H1 (cell line): ENCODE measurements around the gene DOCK8. TPM values are rescaled to one million over a fixed set of nuclear protein-coding genes. Genes with fewer than 3 reads are reported as not detected.

Experiments
- CTCF ChIA-PET: fragments of 300-600 bp; sonication (Branson Sonifier 250); formaldehyde crosslinking; loops from one replicate; lab custom pipeline; 2021; ENCODE audit not compliant: partially characterized antibody; lab: Charles Lee
- POLR2A ChIA-PET: fragments of 300-600 bp; sonication (Branson Sonifier 250); formaldehyde crosslinking; loops from one replicate; lab custom pipeline; 2021; ENCODE audit warnings: inconsistent platforms; ENCODE audit not compliant: partially characterized antibody; lab: Charles Lee
- DNase-seq, 2 experiments: peaks; one replicate each; pipeline versions ENCODE4 v3.0.0 to v3.0.0-alpha.2; 2010 to 2022; ENCODE audit warnings: low spot score in 2 of 2, low read depth in 1 of 2, mixed read lengths in 1 of 2
- FAIRE-seq: peaks from 2 replicates; lab custom pipeline; 2011; peaks lifted over from hg19 to GRCh38; lab: Jason Lieb, UNC
- H2AFZ ChIP-seq: 2 replicates; pipeline ENCODE4 v1.8.1; 2012; ENCODE audit warnings: low read length, inconsistent platforms
- H2AK5ac ChIP-seq: 2 replicates; pipeline ENCODE4 v1.6.1; 2013; ENCODE audit warnings: low read depth, low read length
- H2BK120ac ChIP-seq: replicated peaks from 2 replicates; pipeline ENCODE3; 2013; ENCODE audit warnings: low read depth, low read length, inconsistent platforms
- H2BK12ac ChIP-seq: 2 replicates; pipeline ENCODE4 v1.6.1; 2013; ENCODE audit warnings: low read depth, low read length
- H2BK15ac ChIP-seq: 2 replicates; pipeline ENCODE4 v1.6.1; 2013; ENCODE audit warnings: low read length
- H2BK20ac ChIP-seq: 2 replicates; pipeline ENCODE4 v1.6.1; 2013; ENCODE audit warnings: low read length
- H2BK5ac ChIP-seq: 2 replicates; pipeline ENCODE4 v1.6.1; 2013; ENCODE audit warnings: low read depth, low read length
- H3K14ac ChIP-seq: 2 replicates; pipeline ENCODE4 v1.6.1; 2013; ENCODE audit warnings: inconsistent platforms; ENCODE audit not compliant: insufficient read length
- H3K18ac ChIP-seq: 2 replicates; pipeline ENCODE4 v1.6.1; 2013; ENCODE audit warnings: low read length; ENCODE audit errors: extremely low read depth
- H3K23ac ChIP-seq: 2 replicates; pipeline ENCODE4 v1.6.1; 2013; ENCODE audit warnings: inconsistent platforms; ENCODE audit not compliant: insufficient read length
- H3K23me2 ChIP-seq: 2 replicates; pipeline ENCODE4 v1.6.1; 2013; ENCODE audit warnings: low read depth, low read length
- H3K27ac ChIP-seq: 2 replicates; pipeline ENCODE4 v1.6.1; 2011; ENCODE audit warnings: low read depth, low read length, inconsistent platforms
- H3K27me3 ChIP-seq, 4 experiments: replicated peaks in 1 of 4; 1 replicate in 1 of 4; 2 replicates in 3 of 4; pipeline versions ENCODE4 v1.6.1 to v1.8.1; 2011 to 2013; ENCODE audit warnings: low read length in 3 of 4, mild to moderate bottlenecking in 3 of 4, inconsistent platforms in 2 of 4, mixed read lengths in 2 of 4, moderate library complexity in 1 of 4; ENCODE audit not compliant: control insufficient read depth in 3 of 4, insufficient read depth in 3 of 4; ENCODE audit errors: extremely low read depth in 1 of 4
- H3K36me3 ChIP-seq, 4 experiments: 2 replicates each; pipeline versions ENCODE4 v1.6.1 to v1.8.1; 2011 to 2013; ENCODE audit warnings: mild to moderate bottlenecking in 4 of 4, low read length in 3 of 4, moderate library complexity in 2 of 4, control low read depth in 1 of 4, inconsistent platforms in 1 of 4; ENCODE audit not compliant: insufficient read depth in 4 of 4, control insufficient read depth in 2 of 4
- H3K4ac ChIP-seq: replicated peaks from 2 replicates; pipeline ENCODE3; 2013; ENCODE audit warnings: low read length, low read depth, mixed read lengths, inconsistent platforms; ENCODE audit not compliant: insufficient read length
- H3K4me1 ChIP-seq, 4 experiments: replicated peaks in 1 of 4; 1 replicate in 1 of 4; 2 replicates in 3 of 4; pipeline versions ENCODE4 v1.6.1 to v1.8.1; 2011 to 2013; ENCODE audit warnings: low read length in 3 of 4, inconsistent platforms in 2 of 4, mixed read lengths in 1 of 4; ENCODE audit not compliant: insufficient read depth in 4 of 4, control insufficient read depth in 3 of 4
- H3K4me2 ChIP-seq, 2 experiments: 2 replicates each; pipeline versions ENCODE4 v1.6.1 to v1.8.1; 2011 to 2013; ENCODE audit warnings: low read depth in 2 of 2, low read length in 2 of 2, control low read depth in 1 of 2, inconsistent platforms in 1 of 2, mild to moderate bottlenecking in 1 of 2; ENCODE audit not compliant: insufficient read depth in 1 of 2
- H3K4me3 ChIP-seq, 4 experiments: fragments of 200-600, 300-600 bp in 1 of 4; sonication (generic), shearing (Covaris generic), sonication (Bioruptor Twin) in 1 of 4; 2 replicates each; pipeline versions ENCODE4 v1.5.1 to v1.8.1; 2011 to 2016; ENCODE audit warnings: low read length in 4 of 4, low read depth in 3 of 4, control low read depth in 2 of 4, inconsistent platforms in 2 of 4, mild to moderate bottlenecking in 2 of 4, mixed read lengths in 1 of 4, moderate library complexity in 1 of 4; ENCODE audit not compliant: insufficient read depth in 2 of 4; ENCODE audit errors: extremely low read depth in 1 of 4
- H3K56ac ChIP-seq: replicated peaks from 2 replicates; pipeline ENCODE3; 2013; ENCODE audit warnings: low read depth, mild to moderate bottlenecking, mixed read lengths, low read length, inconsistent platforms; ENCODE audit not compliant: insufficient read length
- H3K79me1 ChIP-seq: 2 replicates; pipeline ENCODE4 v1.6.1; 2013; ENCODE audit warnings: low read depth, low read length, control low read depth
- H3K79me2 ChIP-seq, 2 experiments: 2 replicates each; pipeline versions ENCODE4 v1.6.1 to v1.8.1; 2012 to 2013; ENCODE audit warnings: low read length in 2 of 2, mild to moderate bottlenecking in 2 of 2, inconsistent platforms in 1 of 2; ENCODE audit not compliant: insufficient read depth in 2 of 2, control insufficient read depth in 1 of 2
- H3K9ac ChIP-seq, 4 experiments: replicated peaks in 1 of 4; 1 replicate in 1 of 4; 2 replicates in 3 of 4; pipeline versions ENCODE4 v1.6.1 to v1.8.1; 2011 to 2013; ENCODE audit warnings: low read depth in 3 of 4, low read length in 3 of 4, control low read depth in 2 of 4, mild to moderate bottlenecking in 2 of 4, moderate library complexity in 2 of 4, inconsistent platforms in 1 of 4; ENCODE audit errors: extremely low read depth in 1 of 4
- H3K9me3 ChIP-seq, 2 experiments: 2 replicates each; pipeline versions ENCODE4 v1.6.1 to v1.8.1; 2012 to 2013; ENCODE audit warnings: mild to moderate bottlenecking in 2 of 2, moderate library complexity in 2 of 2, control low read depth in 1 of 2, inconsistent platforms in 1 of 2, low read depth in 1 of 2, low read length in 1 of 2, mixed read lengths in 1 of 2; ENCODE audit not compliant: insufficient read depth in 2 of 2
- H4K20me1 ChIP-seq, 2 experiments: replicated peaks in 1 of 2; 2 replicates each; pipeline versions ENCODE3 to v1.8.1; 2011 to 2013; ENCODE audit warnings: inconsistent platforms in 2 of 2, low read length in 2 of 2, mild to moderate bottlenecking in 1 of 2; ENCODE audit not compliant: insufficient read depth in 2 of 2, control insufficient read depth in 1 of 2
- H4K5ac ChIP-seq: 2 replicates; pipeline ENCODE4 v1.6.1; 2013; ENCODE audit warnings: low read length, low read depth, mixed read lengths, inconsistent platforms; ENCODE audit not compliant: insufficient read length
- H4K8ac ChIP-seq: 2 replicates; pipeline ENCODE4 v1.8.0; 2013; ENCODE audit warnings: mild to moderate bottlenecking, moderate library complexity, low read length, inconsistent platforms; ENCODE audit not compliant: insufficient read depth; ENCODE audit errors: extremely low read depth
- H4K91ac ChIP-seq: replicated peaks from 2 replicates; pipeline ENCODE3; 2013; ENCODE audit warnings: low read length, mixed read lengths, inconsistent platforms; ENCODE audit not compliant: insufficient read length
- JUND ChIP-seq: IDR thresholded peaks from 2 replicates; pipeline ENCODE4 v1.6.1; 2011; ENCODE audit warnings: mild to moderate bottlenecking, improper control_type of control experiment, low read length
- RAD21 ChIP-seq, 2 experiments: IDR thresholded peaks in 1 of 2; conservative IDR thresholded peaks in 1 of 2; 2 replicates each; pipeline ENCODE4 v1.6.1; 2011; ENCODE audit warnings: low read depth in 2 of 2, low read length in 2 of 2, improper control_type of control experiment in 1 of 2, inconsistent platforms in 1 of 2, mild to moderate bottlenecking in 1 of 2, moderate library complexity in 1 of 2
- WGBS, 2 experiments: shearing (Covaris generic) in 1 of 2; methylation state at CpG; one replicate each; pipeline versions ENCODE4 v1.1.6 to v1.1.7; 2013 to 2015; ENCODE audit warnings: low lambda C conversion rate in 2 of 2, mixed read lengths in 2 of 2, inconsistent platforms in 1 of 2, low coverage in 1 of 2, missing lambda C conversion rate in 1 of 2; ENCODE audit not compliant: insufficient replicate concordance in 2 of 2, insufficient coverage in 1 of 2, insufficient read length in 1 of 2; ENCODE audit errors: extremely low coverage in 1 of 2, missing lambda C conversion rate in 1 of 2; 5-methylcytosine and 5-hydroxymethylcytosine counted together
- polyA plus RNA-seq, 7 experiments: library from polyadenylated mRNA; depleted of rRNA in 3 of 7; stranded (reverse) in 5 of 7; unstranded in 2 of 7; fragments of >200 nt in 5 of 7; fragments of 200-250 nt in 2 of 7; gene quantifications; 1 replicate in 5 of 7; 2 replicates in 1 of 7; 4 replicates in 1 of 7; pipeline versions ENCODE4 v1.2.1 to v1.2.3, GENCODE V29; 2011 to 2013; ENCODE audit warnings: missing spikeins in 2 of 7, mixed read lengths in 2 of 7
- total RNA-seq: library from RNA; stranded (reverse); fragmentation: NEBNext Ultra II Directional; extraction: Animal tissue kit (Norgen Biotek cat#: 25700); gene quantifications from 2 replicates; pipeline ENCODE4 v1.2.1, GENCODE V29; 2021
- TF ChIP-seq, protein P1 (sequence below), 3 experiments: IDR thresholded peaks; 1 replicate in 2 of 3; 2 replicates in 1 of 3; pipeline versions ENCODE4 v1.5.1 to v1.6.1; 2011; ENCODE audit warnings: low read length in 3 of 3, mild to moderate bottlenecking in 3 of 3, inconsistent platforms in 2 of 3, low read depth in 1 of 3, moderate library complexity in 1 of 3; ENCODE audit not compliant: insufficient read depth in 1 of 3; ENCODE audit errors: control extremely low read depth in 1 of 3

DOCK8 gene
- total and polyA plus RNA-seq, 2 of the 8 experiments (the other 6 are each of a cell fraction or from before 2014, with no cell fraction given), result 0.57 to 2.0 TPM

- no peak overlapping the region for H2BK5ac ChIP-seq
- H4K5ac ChIP-seq, result no peak overlapping the region
- H3K9me3 ChIP-seq, result 0 out of 4 replicates have a peak, but pooled peaks cover 0 to 3% of the 10 kb centered on the region in 2 experiments
- POLR2A ChIA-PET, result no interaction called here
- CTCF ChIA-PET, result interaction anchor here (0.6 to 1.8 kb wide), 8 partner anchors 10 to 187 kb away, joined by 3 to 6 read pairs (median 3); no protein-coding TSS in a partner anchor
- no peak overlapping the region for H3K4ac ChIP-seq
- no peaks in the 10 kb centered on the region for H3K36me3 ChIP-seq
- no peak overlapping the region for H3K14ac ChIP-seq
- no peak overlapping the region for H3K18ac ChIP-seq
- FAIRE-seq (no peak), DNase-seq (no peak)
- no peaks in the 10 kb centered on the region for H3K79me2 ChIP-seq
- TF ChIP-seq JUND (no peak), RAD21 (IDR thresholded peaks at IDR 0.05 in 1 of 2, conservative IDR thresholded peaks at IDR 0.05 in 1 of 2; ENCODE audit: low read depth in 2 of 2, low read length in 2 of 2) (peak; percentile 12 to 13; a peak in 2 of 4 replicates)
- TF ChIP-seq, protein P1, sequence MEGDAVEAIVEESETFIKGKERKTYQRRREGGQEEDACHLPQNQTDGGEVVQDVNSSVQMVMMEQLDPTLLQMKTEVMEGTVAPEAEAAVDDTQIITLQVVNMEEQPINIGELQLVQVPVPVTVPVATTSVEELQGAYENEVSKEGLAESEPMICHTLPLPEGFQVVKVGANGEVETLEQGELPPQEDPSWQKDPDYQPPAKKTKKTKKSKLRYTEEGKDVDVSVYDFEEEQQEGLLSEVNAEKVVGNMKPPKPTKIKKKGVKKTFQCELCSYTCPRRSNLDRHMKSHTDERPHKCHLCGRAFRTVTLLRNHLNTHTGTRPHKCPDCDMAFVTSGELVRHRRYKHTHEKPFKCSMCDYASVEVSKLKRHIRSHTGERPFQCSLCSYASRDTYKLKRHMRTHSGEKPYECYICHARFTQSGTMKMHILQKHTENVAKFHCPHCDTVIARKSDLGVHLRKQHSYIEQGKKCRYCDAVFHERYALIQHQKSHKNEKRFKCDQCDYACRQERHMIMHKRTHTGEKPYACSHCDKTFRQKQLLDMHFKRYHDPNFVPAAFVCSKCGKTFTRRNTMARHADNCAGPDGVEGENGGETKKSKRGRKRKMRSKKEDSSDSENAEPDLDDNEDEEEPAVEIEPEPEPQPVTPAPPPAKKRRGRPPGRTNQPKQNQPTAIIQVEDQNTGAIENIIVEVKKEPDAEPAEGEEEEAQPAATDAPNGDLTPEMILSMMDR (IDR thresholded peaks at IDR 0.05; ENCODE audit: control extremely low read depth in 1 of 3, insufficient read depth in 1 of 3, low read depth in 1 of 3, low read length in 3 of 3), result peak in 1 of 3 experiments; percentile 6; a peak in 1 of 4 replicates
- H2BK12ac ChIP-seq, result no peak overlapping the region
- H4K91ac ChIP-seq, result no peak overlapping the region
- H3K4me1 ChIP-seq, result no peaks in the 10 kb centered on the region; a peak in 1 of 7 replicates
- H2BK15ac ChIP-seq, result no peak overlapping the region
- WGBS, 2 experiments, result 91% methylated on average over 4 of the region's 4 CpGs; no CpG with 5 or more reads in 1 of the 2 experiments
- no peaks in the 10 kb centered on the region for H3K79me1 ChIP-seq
- H3K9ac ChIP-seq, result no peak overlapping the region
- no peak overlapping the region for H4K8ac ChIP-seq
- H3K23ac ChIP-seq, result no peak overlapping the region
- H3K4me3 ChIP-seq, result no peak overlapping the region
- H3K27ac ChIP-seq, result no peak overlapping the region
- no peak overlapping the region for H2AK5ac ChIP-seq
- no peak overlapping the region for H2AFZ ChIP-seq
- no peak overlapping the region for H2BK20ac ChIP-seq
- no peaks in the 10 kb centered on the region for H3K27me3 ChIP-seq
- no peaks in the 10 kb centered on the region for H4K20me1 ChIP-seq
- no peak overlapping the region for H3K4me2 ChIP-seq
- no peak overlapping the region for H3K56ac ChIP-seq
- no peak overlapping the region for H2BK120ac ChIP-seq
- H3K23me2 ChIP-seq, result no peaks in the 10 kb centered on the region
Measured at GRCh38 chr9:459491-460444, 245.1 kb downstream of the DOCK8 start.
